ENCODE results near the gene DENND1A. TPM values are rescaled to one million over a fixed set of nuclear protein-coding genes. Genes with fewer than 3 reads are reported as not detected.
A peak's percentile ranks its signal among the peaks of the same experiment; 100 is the strongest.
"Not testable (repeated sequence)": the region's sequence is repeated elsewhere in the genome, so short reads cannot be mapped to it uniquely, and the experiment has no call there.

The DENND1A gene
- total RNA-seq, 1 donor from 2014 or later = 15.4 TPM

DNA sequence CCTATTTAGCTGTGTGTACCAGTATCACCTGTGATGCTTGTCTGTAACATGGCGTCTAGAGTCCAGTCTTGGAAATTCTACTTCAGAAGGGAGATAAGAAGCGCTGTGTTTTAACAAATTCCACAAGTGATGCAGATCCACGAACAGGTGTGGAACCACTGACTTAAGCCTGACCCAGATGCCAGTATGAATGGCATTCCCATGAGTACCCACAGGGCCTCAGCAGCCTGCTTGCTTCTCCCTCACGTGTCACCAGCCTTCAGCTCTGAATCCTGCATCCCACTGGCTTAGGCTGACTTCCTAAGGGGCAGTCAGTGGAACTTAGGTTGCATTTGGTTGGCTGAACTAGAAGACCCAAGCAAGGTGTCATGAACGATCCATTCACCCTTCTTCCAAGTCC, 8.5 kb upstream of the DENND1A start:
- TF ChIP-seq, protein P1, sequence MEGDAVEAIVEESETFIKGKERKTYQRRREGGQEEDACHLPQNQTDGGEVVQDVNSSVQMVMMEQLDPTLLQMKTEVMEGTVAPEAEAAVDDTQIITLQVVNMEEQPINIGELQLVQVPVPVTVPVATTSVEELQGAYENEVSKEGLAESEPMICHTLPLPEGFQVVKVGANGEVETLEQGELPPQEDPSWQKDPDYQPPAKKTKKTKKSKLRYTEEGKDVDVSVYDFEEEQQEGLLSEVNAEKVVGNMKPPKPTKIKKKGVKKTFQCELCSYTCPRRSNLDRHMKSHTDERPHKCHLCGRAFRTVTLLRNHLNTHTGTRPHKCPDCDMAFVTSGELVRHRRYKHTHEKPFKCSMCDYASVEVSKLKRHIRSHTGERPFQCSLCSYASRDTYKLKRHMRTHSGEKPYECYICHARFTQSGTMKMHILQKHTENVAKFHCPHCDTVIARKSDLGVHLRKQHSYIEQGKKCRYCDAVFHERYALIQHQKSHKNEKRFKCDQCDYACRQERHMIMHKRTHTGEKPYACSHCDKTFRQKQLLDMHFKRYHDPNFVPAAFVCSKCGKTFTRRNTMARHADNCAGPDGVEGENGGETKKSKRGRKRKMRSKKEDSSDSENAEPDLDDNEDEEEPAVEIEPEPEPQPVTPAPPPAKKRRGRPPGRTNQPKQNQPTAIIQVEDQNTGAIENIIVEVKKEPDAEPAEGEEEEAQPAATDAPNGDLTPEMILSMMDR (IDR thresholded peaks at IDR 0.05) = no peak
- Histone ChIP-seq H3K36me3 (no peaks in the 10 kb centered on the region), H3K4me1 (no peaks in the 10 kb centered on the region), H3K27ac (no peak overlapping the region), H3K4me3 (no peak overlapping the region), H3K9me3 (no peaks in the 10 kb centered on the region), H3K27me3 (peaks cover 34% of the 10 kb centered on the region)
- ATAC-seq (no peak), DNase-seq (no peak)
- intact Hi-C loops (cut with DNase I) = no loop called here

DNA sequence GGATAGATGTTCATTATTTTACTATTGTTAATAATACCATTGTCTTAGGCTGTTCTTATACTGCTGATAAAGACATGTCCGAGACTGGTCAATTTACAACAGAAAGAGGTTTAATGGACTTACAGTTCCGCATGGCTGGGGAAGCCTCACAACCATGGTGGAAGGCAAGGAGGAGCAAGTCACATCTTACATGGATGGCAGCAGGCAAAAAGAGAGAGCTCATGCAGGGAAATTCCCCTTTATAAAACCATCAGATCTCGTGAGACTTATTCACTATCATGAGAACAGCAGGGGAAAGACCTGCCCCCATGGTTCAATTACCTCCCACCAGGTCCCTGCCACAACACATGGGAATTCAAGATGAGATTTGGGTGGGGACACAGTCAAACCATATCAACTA, 6.6 kb upstream of the DENND1A start:
- ATAC-seq; H3K4me3 ChIP-seq; H3K9me3 ChIP-seq; H3K27ac ChIP-seq; H3K4me1 ChIP-seq; intact Hi-C loops (cut with DNase I); H3K36me3 ChIP-seq; DNase-seq: not testable (repeated sequence)
- peaks cover 23% of the 10 kb centered on the region for H3K27me3 ChIP-seq

DNA sequence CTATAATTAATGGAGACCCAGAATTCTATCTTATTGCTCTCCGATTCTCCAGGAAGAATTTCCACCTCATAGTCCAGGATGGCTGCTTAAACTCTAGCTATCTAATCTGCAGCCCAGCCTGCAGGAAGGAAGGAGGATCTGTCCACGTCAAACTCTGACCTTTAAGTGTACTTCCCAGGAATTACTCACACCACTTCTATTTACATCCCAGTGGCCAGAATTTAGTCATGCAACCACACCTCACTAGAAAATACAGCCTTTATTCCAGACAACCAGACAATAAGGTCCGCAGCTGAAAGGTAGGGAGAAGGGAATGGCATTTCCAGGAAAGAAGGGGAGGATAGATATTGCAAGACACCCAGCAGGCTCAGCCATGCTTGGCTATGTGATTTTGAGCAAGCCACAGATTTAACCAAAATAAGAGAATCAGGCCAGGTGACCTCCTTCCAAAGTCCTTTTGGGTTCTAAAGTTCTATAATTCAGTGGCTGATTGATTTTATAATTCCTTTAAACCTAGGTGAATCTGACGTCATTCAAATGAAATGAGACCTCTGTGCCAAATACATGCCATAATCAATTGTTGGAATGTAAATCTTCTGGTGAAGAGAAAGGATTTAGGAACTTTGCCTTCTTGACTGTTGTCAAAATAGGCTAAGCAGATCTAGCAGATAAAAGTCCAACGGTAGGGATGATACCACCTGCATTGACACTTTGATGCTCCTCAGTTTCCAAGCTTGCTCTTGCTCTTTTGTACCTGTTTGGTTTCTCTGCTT, 3.7 kb upstream of the DENND1A start:
- Histone ChIP-seq H3K27ac (no peak overlapping the region), H3K4me1 (peaks cover 11% of the 10 kb centered on the region), H3K27me3 (peaks cover 17% of the 10 kb centered on the region), H3K4me3 (no peak overlapping the region), H3K36me3 (no peaks in the 10 kb centered on the region), H3K9me3 (no peaks in the 10 kb centered on the region)
- TF ChIP-seq, protein P1 (IDR thresholded peaks at IDR 0.05) = no peak
- intact Hi-C loops (cut with DNase I) = no loop called here
- no peak for DNase-seq
- ATAC-seq = no peak

GRCh38 chr9:123929177-123929869, 603 bp downstream of the DENND1A start:
- peak overlapping the region; percentile 47 for H3K27ac ChIP-seq
- no peaks in the 10 kb centered on the region for H3K9me3 ChIP-seq
- H3K27me3 ChIP-seq = peaks cover 6% of the 10 kb centered on the region
- peaks cover 40% of the 10 kb centered on the region for H3K4me1 ChIP-seq
- intact Hi-C loops (cut with DNase I) = loop anchor here (5.0 kb wide), 1 partner anchor 383 kb away; no protein-coding TSS in a partner anchor
- no peak for ATAC-seq
- no peak for DNase-seq
- no peaks in the 10 kb centered on the region for H3K36me3 ChIP-seq
- peak overlapping the region; percentile 62 for H3K4me3 ChIP-seq
- TF ChIP-seq, protein P1 (IDR thresholded peaks at IDR 0.05) = no peak

DNA sequence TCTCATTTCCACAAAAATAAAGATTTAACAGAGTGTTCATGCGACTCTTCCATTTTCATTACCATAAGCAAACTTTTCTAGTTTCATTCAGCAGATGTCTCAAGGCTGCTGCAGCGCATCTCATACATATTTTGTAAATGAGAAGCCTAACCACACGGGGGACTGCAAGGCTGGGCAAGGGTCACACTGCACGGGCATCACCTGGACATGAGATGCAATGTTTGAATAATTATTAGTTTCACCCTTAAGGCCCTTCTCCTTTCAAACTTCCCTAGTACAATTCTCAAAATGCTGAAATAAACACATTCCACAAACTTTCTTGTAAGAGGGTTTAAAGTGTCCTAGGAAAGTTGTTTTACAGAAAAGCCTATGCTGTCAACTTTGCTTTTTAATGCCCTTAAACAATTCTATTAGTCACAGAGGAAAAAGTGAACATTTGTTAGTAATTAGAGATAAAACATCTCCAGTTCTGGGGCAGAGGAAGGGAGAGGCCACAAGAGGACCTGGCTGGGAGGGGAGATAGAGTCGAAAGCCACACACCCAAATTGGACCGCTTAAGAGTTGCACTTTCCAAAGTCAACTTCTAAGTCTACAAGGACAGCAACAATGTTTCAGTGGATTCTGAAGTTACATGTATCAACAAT, 1.3 kb downstream of the DENND1A start:
- peaks cover 40% of the 10 kb centered on the region for H3K4me1 ChIP-seq
- H3K27ac ChIP-seq = peak overlapping the region; percentile 47
- intact Hi-C loops (cut with DNase I) = loop anchor here (5.0 kb wide), 1 partner anchor 384 kb away; no protein-coding TSS in a partner anchor
- no peaks in the 10 kb centered on the region for H3K36me3 ChIP-seq
- TF ChIP-seq, protein P1 (IDR thresholded peaks at IDR 0.05) = no peak
- H3K27me3 ChIP-seq = peaks cover 8% of the 10 kb centered on the region
- DNase-seq = no peak
- peak overlapping the region; percentile 62 for H3K4me3 ChIP-seq
- ATAC-seq = no peak
- no peaks in the 10 kb centered on the region for H3K9me3 ChIP-seq

Measured in upper lobe of right lung (tissue), 1 donor.